ENCODE measurements around the gene ADAM12. TPM values are rescaled to one million over a fixed set of nuclear protein-coding genes. Genes with fewer than 3 reads are reported as not detected.

ADAM12 gene
- total RNA-seq, 1 experiment from 2014 or later: 0.24 TPM

- no peak overlapping the region for H2BK20ac ChIP-seq (ENCODE audit: low read depth, low read length, poor library complexity, severe bottlenecking)
- H3K4me1 Mint-ChIP-seq: peaks cover 18 to 20% of the 10 kb centered on the region in 2 experiments
- peaks cover 7 to 17% of the 10 kb centered on the region in 2 experiments; a peak in 4 of 5 replicates for H3K9me3 Mint-ChIP-seq
- TF ChIP-seq CTCF (conservative IDR thresholded peaks at IDR 0.05): no peak
- no peak overlapping the region for H3K4ac ChIP-seq (ENCODE audit: low read depth, low read length)
- no peak overlapping the region for H3K18ac ChIP-seq (ENCODE audit: insufficient read length, low read depth, low read length)
- peaks cover 8 to 11% (median 10%) of the 10 kb centered on the region in 3 experiments; a peak in 6 of 7 replicates for H3K36me3 Mint-ChIP-seq (ENCODE audit: insufficient read depth in 1 of 3, low read depth in 3 of 3)
- H3K14ac ChIP-seq (ENCODE audit: insufficient read depth, low read length): no peak overlapping the region
- no peak overlapping the region for H2BK12ac ChIP-seq (ENCODE audit: insufficient read length, low read depth, low read length)
- no peak overlapping the region for H4K91ac ChIP-seq (ENCODE audit: insufficient read length, low read depth, low read length)
- H3K4me1 ChIP-seq (ENCODE audit: insufficient read depth, low read length): no peaks in the 10 kb centered on the region; the same call in 1 of the 2 replicates
- H4K8ac ChIP-seq (replicated peaks; ENCODE audit: insufficient read length, low read depth, low read length): no peak overlapping the region
- no peak overlapping the region for H3K4me3 Mint-ChIP-seq
- no peaks in the 10 kb centered on the region for H3K79me1 ChIP-seq (ENCODE audit: insufficient read depth, low read depth, low read length, poor library complexity, severe bottlenecking)
- H2BK120ac ChIP-seq (ENCODE audit: low read depth, low read length, poor library complexity, severe bottlenecking): no peak overlapping the region
- no peak overlapping the region for H2AFZ ChIP-seq (ENCODE audit: low read length)
- H2BK15ac ChIP-seq (ENCODE audit: low read depth, low read length): no peak overlapping the region
- no peak overlapping the region for H3K23ac ChIP-seq (ENCODE audit: insufficient read length, low read depth, low read length)
- DNase-seq: no peak
- no CpG with 5 or more reads among the region's 4 CpGs for WGBS (ENCODE audit: extremely low coverage, insufficient read length, low lambda C conversion rate)
- H2AK5ac ChIP-seq (ENCODE audit: insufficient read length, low read length): no peak overlapping the region
- no peak overlapping the region for H3K4me2 ChIP-seq (ENCODE audit: insufficient read depth, insufficient read length, low read length)
- H3K27me3 Mint-ChIP-seq (ENCODE audit: low read depth): no peaks in the 10 kb centered on the region; the same call in 1 of the 2 replicates
- no peaks in the 10 kb centered on the region for H3K27me3 ChIP-seq (ENCODE audit: insufficient read depth, low read length)
- no peak overlapping the region for H2BK5ac ChIP-seq (ENCODE audit: insufficient read length, low read length)
- no peak overlapping the region for H3K56ac ChIP-seq (ENCODE audit: insufficient read length, low read depth, low read length)
- H4K5ac ChIP-seq (ENCODE audit: insufficient read length, low read depth, low read length): no peak overlapping the region
- no peaks in the 10 kb centered on the region for H3K23me2 ChIP-seq (ENCODE audit: insufficient read length, low read depth, low read length, poor library complexity, severe bottlenecking)
- no peaks in the 10 kb centered on the region for H3K79me2 ChIP-seq (ENCODE audit: insufficient read depth, low read length)
- no peaks in the 10 kb centered on the region for H4K20me1 ChIP-seq (ENCODE audit: control insufficient read depth, insufficient read depth, insufficient read length)
- H3T11ph ChIP-seq (ENCODE audit: low read length): no peak overlapping the region
- no peak overlapping the region for H3K27ac ChIP-seq (ENCODE audit: insufficient read length, low read depth, low read length)
- no peaks in the 10 kb centered on the region for H3K9me3 ChIP-seq (ENCODE audit: control insufficient read depth, low read depth, low read length)
- no peak overlapping the region for H3K9ac ChIP-seq (ENCODE audit: extremely low read depth, insufficient read length, low read length)
- H3K27ac Mint-ChIP-seq: no peak overlapping the region
Observed at GRCh38 chr10:126137562-126138221, 250.6 kb downstream of the ADAM12 start.

All from H9 (cell line).